HG03457 (cell line): ENCODE measurements around the gene TRH.

ENCODE experiments used
- ATAC-seq: cut with Tn5 transposase; IDR thresholded peaks from one replicate; pipeline ENCODE4 v1.9.1; 2021; ENCODE audit warnings: moderate number of reproducible peaks; ENCODE audit not compliant: unreplicated experiment

Gene TRH, protein sequence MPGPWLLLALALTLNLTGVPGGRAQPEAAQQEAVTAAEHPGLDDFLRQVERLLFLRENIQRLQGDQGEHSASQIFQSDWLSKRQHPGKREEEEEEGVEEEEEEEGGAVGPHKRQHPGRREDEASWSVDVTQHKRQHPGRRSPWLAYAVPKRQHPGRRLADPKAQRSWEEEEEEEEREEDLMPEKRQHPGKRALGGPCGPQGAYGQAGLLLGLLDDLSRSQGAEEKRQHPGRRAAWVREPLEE

DNA sequence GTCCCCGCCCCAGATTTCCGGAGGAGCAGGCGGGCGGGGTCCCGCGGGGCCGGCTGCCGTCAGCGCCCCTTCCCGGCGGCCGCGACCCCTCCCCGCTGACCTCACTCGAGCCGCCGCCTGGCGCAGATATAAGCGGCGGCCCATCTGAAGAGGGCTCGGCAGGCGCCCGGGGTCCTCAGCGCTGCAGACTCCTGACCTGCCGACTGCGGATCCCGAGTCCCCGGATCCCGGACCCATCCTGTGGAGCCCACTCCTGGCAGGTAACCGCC, at the start of gene TRH:
Gene TRH, plus strand, starts transcription at position 157 of the 269 bp plus-strand sequence. CDS start 1,097 bp downstream, outside the sequence.
- no peak for ATAC-seq

DNA sequence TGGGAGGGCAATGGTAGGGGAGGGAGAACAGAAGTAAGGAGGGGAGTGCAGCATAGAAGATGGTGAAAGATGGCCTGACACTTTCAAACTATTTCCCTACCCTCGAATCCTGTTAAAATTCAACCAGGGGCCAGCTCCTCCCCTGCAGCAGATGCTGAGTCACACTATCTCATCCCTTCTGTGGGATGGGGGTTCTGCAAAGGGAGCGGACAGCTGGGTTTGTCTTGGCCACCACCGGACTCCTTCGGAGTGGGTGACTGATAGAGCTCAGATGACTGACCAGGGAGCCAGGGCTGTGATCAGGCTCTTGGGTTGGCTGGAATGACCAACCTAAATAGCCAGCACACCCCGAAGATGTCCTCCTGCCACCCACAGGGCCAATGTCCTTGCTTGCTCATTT, 47.4 kb upstream of the TRH start:
- no peak for ATAC-seq

DNA sequence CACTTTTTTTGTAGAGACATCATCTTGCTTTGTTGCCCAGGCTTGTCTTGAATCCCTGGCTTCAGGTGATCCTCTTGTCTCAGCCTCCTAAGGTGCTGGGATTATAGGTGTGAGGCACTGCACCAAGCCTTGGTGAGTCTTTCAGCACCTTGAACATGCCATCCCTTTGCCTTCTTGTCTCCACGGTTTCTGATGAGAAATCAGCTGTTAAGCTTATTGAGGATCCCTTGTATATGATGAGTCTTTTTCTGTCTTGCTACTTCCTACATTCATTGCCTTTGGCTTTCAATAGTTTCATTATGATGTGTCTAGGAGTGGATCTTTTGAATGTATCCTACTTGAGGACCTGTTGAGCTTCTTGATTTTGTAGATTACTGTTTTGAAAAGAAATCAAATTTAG, 45.1 kb upstream of the TRH start:
- ATAC-seq, result no peak

DNA sequence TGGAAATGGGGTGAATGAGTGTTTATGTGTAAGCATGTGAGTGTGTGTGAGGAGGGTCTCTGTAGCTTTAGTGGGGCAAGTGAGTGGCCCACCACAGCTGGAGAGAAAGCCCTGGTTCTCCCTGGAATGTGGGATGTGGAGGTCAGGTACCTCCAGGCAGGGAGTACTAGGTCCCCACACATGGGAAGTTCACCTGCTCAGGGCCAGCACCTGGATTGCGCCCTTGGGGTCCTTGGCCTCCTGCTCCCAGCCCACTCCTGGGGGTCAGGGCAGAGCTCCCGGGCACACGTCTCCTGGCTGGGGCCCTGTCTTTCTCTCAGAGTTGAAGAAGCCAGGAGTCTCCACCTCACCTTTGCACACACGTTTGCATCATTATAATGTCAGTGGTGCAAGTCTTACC, 41.0 kb upstream of the TRH start:
- no peak for ATAC-seq

DNA sequence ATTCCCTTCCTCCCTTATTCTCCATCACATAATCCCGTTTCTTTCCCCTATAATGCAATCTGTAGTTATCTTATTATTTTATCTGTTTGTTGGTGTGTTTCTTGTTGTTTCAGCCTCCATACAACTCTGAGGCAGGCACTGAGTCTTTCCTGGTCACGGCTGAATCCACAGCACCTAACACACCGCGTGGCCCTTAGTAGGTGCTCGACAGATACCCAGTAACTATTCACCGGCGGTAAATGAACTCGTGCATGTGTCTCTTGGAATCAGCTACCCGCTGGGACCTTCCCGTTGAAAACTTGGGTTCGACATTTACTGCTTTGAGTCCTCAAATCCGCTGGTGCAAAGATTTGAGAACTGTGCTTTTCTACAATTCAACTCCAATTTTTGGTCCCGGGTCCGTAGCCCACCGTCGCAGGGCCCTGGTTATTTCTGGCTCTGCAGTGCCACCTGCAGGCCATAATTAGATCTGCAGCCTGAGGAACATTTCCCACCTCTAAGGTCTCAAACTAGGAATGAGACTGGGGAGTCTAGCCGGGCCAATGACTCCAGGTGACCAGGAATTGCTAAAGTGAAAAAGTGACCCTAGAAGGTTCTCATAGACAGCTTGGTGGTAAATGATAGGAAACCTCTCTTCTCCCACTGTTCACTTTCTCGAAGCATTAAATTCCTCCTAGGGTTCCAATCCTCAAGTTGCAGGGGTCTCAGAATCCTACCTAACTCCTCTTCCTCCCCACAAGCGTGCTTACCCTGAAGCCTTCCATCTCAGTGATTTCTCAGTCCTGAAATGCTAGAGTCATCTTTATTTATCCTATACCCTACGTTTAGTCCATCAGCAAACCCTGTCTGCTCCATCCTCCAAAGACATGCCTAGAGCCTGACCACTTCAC, 40.0 kb upstream of the TRH start:
- ATAC-seq, result no peak

DNA sequence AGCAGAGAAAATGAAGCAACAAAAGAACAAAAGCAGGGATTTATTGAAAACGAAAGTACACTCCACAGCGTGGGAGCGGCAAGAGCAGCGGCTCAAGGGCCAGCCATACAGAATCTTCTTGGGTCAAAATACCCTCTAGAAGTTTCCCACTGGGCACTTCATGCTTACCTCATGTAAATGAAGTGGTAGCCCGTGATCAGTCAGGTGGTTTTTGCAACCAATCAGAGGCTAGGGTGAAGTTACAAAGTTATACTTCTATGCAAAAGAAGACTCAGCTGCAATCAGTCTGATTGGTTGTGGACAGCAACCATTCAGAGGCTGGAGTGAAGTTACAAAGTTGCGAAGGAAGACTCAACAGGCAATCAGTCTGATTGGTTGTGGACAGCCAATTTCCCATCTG, 37.8 kb upstream of the TRH start:
- ATAC-seq, result no peak

DNA sequence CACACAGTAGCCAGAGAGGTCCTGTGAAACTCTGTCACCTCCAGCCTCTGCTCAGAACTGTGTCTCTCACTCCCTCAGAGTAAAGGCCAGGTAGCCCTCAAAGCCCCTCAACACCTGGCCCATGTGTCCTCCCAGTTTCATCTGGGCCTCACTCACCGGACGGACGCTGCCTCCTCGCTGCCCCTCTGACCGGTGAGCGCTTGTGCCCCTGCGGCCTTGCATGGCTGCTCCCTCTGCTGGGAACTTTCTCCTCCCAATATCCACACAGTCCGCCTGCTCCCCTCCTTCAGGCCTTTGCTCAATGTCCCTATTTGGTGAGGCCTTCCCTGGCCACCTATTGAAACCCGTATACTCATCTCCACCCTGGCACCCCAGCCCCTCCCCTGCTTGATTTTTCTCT, 36.8 kb upstream of the TRH start:
- no peak for ATAC-seq

DNA sequence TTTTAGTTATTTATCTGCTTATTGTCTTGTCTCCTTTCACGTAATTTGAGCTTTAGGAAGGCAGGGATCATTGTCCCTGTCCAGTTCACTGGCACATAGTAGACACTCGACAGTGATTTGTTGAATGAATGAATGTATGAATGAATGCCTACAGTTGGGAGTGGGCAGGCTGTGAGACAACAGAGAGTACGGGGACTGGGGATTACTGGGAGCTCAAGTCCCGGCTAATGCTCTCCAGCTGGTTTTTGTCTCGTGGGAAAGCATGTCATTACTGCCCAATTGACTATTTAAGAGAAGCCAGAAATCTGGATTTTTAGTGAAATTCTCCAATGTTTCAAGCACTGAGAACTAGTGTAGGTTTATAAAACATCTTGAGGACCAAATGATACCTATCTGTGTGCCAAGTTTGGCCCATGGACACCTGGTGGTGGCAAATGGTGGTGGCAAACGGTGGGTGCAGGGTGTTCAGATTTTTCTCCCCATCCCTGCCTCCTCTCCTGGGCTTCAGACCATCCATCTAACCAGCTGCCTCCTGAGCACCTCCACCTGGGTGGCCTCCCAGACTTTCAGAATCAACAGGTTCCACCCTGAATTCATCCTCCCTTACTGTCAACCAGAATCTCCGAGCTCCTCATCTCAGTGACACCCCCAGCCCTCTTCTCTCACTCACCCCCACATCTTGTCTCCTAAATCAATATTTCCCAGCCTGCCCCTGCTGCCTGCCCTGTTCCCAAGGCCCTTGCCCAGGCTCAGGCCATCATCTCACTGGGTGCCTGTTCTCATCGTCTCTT, 36.2 kb upstream of the TRH start:
- ATAC-seq, result no peak

DNA sequence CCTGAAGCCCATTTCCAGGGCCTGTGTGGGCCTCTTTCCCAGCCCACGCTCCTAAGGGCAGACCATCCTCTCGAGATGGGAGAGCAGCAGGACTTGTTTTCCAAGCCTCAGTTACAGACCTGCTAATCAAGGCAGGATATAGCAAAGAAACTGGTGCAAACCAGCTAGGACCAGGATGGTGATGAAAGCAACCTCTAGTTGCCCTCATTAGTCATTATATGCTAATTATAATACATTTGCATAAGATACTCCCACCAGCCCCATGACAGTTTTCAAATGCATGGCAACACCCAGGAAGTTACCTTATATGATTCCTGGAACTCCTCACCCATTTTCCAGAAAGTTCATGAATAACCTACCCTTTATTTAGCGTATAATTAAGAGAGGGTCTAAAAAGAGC, 34.4 kb upstream of the TRH start:
- no peak for ATAC-seq

DNA sequence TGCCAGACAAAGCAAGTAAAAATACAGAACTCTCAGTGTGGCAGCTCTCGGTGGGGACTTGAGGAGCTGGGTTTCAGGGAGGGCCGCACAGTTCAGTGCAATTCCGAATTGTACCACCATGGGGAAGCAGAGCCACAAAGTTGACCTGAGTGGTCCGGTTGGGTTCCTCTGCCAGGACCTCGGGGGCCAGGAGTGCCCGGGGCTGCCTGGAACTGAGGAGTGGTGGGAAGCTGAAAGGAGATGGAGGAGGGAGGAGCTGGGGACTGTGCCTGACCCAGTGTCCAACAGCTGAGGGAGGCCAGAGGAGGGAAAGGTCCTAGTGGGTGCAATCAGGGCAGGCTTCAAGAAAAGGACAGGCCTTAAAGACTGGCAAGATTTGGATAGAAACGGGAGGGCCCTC, 32.2 kb upstream of the TRH start:
- ATAC-seq, result no peak

DNA sequence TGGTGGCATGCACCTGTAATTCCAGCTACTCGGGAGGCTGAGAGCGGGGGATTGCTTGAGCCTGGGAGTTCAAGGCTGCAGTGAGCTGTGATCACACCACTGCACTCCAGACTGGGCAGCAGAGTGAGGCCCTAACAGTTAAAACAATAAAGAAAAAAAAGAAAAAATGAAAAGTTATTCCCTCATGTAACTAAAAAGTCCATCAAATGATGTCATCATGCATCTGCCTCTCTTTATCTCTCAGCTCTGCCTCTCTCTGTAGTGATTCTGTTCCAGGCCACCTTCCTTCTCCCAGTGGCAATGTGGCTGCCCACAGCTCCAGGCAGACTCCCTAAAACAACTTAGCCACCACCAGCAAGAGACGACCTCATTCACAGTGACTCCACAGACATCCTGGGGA, 31.5 kb upstream of the TRH start:
- ATAC-seq, result no peak

DNA sequence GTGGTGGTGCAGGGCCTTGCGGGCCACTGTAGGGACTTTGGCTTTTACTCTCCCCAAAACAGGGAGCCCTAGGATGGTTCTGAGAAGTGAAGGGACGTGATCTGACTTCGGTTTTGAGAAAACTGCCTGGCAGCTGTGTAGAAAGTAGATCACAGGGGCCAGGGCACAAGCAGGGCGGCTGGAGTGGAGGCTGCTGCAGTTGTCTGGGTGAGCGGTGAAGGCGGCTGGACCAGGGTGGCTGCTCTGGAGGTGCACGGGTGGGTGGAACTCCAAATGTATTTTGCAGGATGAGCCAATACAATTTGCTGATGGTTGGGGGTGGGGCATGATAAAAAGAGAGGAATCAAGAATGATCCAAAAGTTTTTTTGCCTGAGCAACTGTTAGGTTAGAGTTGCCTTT, 29.8 kb upstream of the TRH start:
- no peak for ATAC-seq

DNA sequence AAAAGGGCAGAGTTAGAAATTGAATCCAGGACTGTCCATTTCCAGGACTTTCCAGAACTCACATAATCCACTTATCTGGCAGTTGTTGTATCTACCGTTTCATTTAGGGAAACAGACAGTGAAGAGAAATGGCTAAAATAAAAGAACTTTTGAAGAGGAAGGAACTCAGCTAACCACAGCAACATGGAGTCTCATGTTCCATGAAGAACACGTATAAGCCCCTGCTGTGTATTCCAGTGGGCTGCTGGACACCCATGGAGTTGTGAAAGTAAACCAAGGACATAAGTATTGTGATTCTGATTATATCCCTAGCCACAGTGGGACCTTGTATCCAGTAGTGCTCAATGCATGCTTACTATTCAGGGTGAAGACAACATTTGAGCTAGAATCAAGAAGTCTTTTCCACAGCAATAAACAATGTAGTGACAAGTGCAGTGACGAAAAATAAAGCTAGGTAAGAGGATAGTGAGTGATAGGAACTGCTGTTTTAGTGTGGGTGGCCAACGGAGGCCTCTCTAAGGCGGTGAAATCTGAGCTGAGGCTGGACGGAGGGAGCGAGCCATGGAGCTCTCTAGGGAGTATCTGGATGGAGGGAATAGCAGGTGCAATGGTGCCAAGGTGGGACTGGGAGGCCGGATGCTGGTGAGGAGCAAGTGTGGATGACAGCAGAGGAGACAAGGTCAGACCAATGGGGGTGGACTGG, 26.8 kb upstream of the TRH start:
- no peak for ATAC-seq

DNA sequence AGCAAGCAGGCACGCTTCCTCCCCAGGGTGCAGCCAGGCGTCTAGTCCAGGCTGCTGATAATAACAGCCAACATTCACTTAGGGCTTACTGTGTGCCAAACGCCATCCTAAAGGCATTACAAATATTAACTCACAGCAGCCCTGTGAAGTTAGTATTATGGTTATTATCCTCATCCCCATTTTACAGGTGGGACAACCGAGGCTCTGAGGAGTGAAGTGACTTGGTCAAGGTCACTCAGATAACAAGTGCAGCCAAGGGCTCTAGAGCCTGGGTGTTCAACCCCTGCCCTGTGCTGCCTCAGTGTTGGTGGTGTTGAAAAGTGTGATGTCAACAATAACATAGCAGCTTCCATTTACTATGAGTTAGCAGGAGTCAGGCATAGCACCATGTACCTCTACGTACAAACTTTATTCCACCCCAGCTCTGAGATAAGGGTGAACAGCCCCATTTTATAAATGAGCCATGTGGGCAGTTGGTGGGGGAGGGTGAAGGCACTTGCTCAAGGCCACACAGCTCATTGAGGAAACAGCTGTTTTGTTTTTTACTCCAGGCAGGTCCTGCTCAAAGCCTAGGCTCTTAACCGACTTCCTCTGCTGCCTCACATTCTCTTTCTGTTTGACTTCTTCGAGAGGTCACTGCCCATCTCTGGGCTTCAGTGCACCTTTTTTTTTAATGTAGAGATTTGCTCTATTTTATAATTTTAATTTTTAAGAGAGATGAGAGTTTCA, 24.0 kb upstream of the TRH start:
- no peak for ATAC-seq

DNA sequence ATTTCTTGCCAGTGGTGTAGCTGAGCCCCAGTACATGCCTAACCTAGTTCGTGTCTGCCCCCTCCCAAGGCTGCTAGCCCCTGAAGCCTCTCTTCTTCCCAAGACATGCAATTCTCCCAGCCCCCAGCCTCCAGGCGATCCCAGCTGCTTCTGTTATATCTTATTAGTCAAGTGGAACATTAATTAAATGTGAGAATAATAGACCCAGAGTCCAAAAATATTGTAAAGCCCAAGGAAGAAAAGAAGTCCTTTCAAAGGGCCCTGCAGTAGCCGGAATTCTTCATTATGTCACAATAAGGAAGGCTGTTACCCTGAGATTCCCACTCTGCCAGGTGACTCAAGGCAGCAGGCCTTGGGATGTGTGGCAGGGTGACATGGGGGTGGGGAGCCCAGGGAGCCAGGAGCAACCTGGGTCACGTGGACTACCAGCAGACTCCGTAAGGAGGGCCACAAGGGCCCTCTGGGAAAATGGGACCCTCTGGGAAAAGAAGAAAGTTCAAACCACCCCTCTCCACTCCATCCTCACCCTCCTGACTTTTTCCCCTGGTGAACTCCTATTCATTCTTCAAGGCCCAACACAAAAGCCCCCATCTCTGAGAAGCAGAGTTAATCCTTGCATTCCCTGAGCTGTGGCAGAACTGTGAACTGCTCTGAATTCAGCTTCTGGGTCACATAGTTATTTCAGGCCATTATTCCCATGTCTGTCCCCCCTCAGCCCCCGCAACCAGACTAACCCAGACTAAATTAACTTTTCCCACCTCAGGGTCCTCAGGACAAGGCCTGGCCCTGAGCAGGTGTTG, 21.8 kb upstream of the TRH start:
- ATAC-seq, result no peak

DNA sequence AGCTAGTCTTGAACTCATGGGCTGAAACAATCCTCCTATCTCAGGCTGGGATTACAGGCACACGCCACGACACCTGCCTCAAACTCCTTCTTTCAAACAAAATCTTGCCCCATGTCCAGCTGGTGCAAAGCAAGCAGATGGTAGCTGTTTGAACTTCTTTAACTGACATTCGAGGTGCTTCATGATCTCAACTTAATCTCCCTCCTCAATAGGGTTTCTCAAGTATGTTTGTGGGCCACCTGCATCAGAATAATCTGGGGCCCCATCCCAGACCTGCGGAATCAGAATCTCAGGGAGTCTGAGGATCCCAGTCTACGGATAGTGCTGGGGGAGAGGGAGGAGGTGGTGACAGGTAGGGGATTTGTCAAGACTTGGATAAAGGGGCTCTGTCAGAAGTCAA, 20.9 kb upstream of the TRH start:
- ATAC-seq, result no peak

DNA sequence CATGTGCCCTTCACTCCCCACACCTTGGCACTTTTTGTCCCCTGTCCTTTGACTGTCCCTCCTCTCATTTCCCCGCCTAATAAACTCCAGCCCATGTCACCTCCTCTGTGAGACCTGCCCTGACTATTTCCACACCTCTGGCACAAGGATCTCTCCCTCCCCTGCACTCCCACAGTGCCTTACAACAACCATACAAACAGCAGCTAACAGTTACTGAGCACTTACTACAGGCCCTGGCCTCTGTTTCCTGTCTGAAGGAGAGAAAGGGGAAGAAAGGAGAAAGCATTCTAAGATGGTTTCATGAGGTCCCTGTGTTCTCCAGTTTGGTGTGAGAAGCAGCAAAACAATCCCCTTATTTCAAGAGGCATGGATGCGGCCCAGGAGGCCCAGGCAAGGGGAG, 20.0 kb upstream of the TRH start:
- no peak for ATAC-seq

DNA sequence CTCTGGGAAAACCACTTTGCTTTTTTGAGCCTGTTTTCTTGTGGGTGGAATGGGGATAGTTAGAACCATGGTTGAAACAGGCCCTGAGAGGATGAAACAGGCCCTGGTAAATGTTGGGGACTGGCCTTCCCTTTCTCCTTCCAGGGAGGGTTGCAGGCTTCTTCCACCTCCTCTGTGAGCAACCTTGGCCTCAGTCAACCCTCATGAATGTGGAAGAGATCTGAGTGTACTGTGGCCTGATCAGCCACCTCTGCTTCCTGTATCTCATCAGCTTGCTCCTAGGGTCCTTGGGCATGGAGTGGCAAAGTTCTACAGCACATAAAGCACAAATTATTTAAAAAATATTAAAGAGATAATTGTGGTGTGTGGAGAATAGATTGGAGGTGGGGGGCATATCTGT, 17.6 kb upstream of the TRH start:
- ATAC-seq, result no peak

DNA sequence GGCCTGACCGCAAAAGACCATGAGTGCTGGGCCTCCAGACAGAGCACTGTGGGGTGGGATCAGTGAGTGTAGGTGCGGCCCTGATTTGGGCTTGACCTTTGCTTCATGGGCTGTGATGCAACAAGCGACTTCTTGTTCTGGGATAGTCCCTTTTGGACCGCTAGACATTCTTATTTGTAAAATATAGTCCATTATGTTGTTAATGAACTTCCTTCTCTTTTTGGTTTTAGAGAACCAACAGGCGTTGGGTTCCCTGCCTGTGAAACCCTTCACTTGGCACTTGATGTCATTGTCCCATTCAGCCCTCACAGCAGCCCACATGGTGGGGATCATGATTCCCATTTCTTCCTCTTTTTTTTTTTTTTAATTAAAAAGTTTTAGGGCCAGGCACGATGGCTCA, 15.8 kb upstream of the TRH start:
- ATAC-seq, result no peak

DNA sequence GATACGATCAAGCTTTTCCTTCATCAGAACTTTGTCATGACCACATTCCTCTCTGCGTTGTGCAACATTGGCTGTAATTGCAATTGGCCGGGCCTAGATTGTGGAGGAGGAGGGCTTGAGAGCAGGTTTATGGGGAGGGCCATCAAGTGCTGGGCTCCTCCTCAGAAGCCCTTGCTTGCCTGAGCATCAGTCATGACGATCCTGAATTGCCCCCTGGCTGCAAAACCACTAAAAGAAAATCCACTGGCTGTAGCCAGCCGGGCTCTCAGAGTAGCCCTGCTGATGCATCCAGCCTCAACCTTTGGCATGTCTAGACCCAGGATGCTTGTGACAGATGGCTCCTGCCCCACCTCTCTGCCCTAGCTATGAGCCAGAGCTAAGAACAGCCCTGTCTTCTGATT, 13.4 kb upstream of the TRH start:
- ATAC-seq, result no peak
